DMS 273 treated with DMSO at 0.1 percent for 48 hours (cell line): ENCODE data around the gene ARL15.

Source experiments
- DNase-seq: peaks from one replicate; lab custom pipeline; 2025; lab: John Stamatoyannopoulos, UW

Gene ARL15

DNA sequence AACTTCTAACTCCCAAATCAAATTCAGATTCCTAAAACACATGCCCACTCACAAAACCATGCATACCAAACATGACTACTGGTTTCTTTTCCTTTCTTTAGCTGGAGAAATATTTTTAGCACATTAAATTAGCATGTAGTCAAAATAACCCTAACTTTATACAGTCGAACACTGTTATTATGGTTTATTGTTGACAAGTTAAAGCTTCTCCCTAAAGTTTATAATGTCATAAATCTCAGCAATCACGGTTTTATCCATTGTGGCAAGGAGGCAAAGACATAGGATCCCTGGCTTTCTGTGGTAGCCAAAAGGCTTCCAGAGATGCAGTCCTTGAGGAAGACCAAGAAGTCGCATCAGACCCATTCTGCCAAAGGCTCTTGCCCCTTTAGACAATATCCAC is 27.5 kb downstream of the ARL15 start:
- no peak for DNase-seq

DNA sequence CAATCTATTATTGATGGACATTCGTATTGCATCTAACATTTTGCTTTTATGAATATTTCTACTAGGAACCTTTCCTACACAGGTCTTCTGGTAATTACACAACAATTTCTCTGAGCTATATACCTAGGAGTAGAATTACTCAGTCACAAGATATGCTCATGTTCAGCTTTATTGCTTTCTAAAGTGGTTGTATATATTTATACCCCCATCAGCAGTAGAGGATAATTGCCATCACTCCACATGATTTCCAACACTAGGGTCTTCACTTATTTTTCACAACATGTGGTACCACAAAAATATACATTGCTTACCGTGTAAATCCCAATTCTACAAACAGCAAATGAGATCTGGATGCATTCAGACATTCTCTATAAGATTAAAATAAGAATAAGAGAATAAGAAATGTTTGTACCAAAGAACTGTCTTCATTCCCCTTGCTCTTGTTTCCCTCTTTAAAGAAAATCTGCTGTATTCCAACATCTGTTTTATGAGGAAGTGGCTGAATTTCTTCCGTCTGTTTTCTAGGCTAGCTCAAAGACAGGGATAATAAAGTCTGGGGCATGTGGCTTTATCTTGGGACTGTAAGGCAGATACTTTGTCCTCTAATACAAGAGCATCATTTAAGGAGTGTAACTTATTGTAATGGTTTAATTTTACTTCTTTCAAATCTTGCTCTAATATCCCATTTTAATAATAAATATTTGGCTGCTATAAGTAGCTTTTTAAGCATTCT is 28.2 kb downstream of the ARL15 start:
- DNase-seq, result no peak

DNA sequence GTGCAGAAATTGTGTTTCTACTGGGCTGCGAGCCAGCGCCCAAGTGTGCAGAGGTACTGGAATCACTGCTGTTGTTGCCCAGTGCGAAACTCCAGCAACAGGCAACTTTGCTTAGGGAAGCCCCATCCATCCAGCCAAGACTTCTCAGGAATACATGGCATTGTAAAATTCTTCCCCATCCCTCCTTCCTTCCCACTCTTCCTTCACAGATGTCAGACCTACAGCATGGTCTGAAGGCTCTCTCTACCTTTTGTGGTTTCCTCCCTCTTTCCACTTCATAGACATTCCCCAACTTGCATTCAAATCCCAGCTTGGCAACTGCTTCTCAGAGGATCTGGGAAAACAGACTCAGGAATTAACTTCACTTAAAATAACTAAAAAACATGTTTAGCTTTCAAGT is 30.4 kb downstream of the ARL15 start:
- DNase-seq, result no peak

DNA sequence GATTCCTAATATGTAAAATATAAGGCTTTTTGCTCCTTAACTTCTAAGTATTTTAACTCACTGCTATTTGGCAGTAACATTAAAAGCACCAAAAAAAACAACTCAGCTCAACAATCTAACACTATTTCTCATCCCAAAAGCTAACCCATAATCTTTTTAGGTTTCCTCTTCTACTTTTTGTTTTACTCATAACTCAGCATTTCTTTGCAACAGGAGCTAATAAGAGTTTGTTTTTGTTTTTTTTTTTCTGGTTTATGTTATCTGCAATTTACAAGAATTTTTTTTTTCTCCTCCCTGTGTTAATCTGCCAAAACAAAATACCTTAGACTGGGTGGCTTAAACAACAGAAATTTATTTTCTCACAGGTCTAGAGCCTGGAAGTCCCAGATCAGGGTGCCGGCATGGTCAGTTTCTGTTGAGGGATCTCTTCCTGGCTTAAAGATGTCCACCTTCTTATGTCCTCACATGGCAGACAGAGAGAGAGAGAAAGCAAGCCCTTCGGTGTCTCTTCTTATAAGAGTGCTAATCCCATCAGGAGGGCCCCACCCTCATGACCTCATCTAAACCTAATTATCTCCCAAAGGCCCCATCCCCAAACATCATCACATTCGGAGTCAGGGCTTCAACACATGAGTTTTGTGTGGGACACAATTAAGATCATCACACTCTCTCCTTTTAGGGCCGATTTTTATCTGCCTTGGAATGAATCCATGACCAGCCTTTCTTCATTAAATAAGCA is 31.2 kb downstream of the ARL15 start:
- DNase-seq, result no peak

DNA sequence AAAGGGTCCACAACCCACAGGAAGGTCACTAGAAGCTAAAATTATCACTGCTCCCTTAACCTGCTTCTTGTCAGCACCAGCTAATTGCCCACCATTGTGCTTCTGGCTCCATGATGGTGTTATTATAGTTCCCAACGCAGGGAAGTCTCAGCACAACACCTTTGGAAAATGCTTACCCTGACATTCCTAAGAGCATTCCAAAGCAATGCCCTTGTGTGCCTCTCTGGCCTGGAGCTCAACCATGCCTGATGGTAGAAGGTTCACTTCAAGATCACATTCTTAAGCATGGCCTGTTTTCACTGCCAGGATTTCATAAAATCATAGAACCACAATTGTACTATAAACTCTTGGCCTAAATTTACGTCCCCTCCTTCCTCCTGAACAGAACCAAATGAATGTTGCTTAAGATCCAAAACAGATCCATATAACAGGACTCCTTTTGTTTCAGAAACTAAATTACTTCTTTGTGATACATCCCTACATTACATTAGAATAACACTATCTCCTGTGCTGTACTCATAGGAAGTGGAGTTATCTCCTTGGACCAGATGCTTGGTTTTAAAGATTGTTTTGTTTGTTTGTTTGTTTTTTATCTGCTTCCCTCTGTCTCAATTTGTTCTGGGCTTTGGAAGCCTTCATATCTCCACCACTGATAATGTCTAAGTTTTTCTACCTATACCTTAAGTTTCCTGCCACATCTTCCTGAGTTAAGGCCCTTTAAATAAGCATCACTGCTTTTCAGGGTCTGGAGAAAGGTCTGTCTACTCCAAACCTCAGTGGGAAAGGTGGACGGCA is 32.1 kb downstream of the ARL15 start:
- no peak for DNase-seq

DNA sequence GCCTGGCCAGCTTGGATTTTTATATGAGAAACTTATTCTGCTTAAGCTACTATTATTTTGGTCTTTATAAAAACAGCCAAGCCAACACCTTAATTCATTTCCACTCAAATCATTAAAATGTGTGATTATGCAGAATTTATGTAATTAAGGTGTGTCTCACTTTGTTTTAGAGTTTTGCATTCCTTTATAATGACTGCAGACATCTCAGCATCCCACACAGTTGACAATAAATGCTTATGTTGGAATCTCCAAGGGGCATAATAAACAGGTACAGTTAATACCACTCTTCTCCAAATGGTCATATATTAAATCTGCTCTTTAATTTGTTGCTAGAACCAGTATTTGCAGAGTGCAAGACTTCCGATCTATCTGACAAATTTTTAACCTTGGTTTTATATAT is 34.3 kb downstream of the ARL15 start:
- DNase-seq, result no peak

DNA sequence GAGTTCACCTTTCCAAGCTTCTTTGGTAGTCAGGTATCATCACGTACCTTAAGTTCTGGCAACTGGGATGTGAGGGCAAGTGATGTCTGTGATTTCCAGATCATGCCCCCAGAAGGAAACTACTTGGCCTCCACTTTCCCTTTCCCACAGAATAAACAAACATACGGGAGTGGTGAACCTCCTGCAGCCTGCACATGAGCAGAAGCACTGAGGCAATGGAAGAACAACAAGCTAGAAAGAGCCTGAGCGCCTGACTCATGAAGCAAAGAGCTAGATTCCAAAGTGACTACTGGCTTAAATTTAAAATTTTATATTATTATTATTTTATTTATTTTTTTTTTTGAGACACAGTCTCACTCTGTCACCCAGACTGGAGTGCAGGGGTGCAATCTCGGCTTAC is 35.0 kb downstream of the ARL15 start:
- DNase-seq, result no peak

DNA sequence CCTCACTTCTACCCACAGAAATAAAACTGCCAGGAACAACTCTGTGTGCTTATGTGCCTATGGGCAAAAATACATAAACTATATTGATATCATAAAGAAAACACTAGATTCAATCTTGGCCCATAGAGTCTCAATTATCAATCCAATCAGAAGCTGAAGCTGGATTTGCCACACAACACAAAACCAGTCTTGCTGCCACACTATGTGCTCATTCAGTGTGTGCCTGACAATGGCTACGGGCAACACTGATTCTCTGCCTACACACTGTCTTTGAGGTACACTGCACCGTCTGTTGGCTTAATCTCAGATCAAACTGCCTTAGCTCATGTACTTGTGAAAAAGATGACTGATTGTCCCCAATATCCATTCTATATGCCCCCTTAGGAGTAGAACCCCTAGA is 35.4 kb downstream of the ARL15 start:
- DNase-seq, result no peak

DNA sequence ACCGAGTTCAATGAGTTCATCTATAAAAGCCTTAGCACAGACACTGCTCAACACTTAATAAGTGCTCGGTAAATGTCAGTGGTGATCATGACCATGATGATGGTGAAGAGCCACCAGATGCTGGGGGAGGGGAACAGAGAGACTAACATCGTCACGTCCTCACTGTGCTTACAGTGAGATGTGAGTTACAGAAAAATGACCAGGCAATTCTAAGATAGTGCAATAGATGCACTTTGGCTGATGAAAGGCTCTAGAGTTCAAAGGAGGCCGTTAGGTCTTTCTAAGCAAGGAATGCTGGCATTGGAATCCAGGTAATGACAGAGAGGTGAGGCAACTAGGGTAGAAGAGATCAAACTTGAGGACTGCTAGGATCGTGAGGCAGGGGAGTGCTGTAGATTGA is 36.7 kb downstream of the ARL15 start:
- no peak for DNase-seq

DNA sequence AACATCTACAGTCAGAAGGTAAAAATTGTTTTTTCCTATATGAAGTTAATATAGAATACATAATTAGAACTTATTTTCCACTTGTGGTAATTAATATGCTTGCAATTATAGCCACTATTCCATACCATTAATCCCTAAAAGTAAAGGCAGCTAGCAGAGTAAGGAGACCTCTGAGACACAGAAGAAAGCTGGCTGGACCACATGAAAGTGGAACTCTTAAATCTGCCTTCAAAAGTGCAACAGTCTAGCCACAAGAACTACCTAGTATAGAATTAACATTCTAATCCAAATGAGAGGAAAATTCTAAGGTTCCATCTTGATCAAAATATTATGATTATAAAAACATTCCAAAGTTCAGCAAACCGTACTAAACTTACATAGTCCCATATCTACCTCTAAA is 37.6 kb downstream of the ARL15 start:
- DNase-seq, result no peak

DNA sequence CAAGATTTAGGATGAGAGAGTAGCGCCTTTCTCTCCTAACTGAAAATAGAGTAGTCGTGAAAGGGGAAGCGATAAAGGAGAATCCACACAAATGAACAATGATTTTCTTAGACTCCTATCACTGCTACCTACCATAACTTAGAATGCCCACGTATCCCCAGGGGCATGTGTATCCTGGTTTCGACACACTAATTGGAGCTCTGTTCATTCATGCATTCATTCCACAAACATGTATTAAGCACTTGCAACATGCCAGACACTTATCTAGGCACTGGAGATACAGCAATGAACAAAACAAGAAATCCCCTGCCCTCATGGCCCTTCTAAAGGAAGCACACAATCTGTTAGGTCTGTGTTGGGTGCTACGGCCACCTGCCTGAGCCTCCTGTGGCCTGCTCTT is 40.0 kb downstream of the ARL15 start:
- no peak for DNase-seq

DNA sequence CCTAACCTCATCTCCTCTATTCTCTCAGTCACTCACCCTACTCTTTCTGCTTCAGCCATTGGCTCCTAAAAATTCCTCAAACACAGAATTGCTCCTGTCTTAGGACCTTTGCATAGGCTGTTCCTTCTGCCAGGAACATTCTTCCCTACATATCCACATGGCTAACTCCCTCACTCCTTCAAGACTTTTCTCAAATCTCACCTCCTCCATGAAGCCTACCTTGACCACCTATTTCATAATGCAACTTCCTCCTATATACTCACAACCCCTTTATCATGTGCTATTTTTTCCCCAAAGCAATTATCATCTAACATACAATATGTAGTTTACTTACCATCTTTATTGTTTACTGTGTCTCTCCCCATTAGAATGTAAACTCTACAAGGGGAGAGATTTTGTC is 45.8 kb downstream of the ARL15 start:
- no peak for DNase-seq

DNA sequence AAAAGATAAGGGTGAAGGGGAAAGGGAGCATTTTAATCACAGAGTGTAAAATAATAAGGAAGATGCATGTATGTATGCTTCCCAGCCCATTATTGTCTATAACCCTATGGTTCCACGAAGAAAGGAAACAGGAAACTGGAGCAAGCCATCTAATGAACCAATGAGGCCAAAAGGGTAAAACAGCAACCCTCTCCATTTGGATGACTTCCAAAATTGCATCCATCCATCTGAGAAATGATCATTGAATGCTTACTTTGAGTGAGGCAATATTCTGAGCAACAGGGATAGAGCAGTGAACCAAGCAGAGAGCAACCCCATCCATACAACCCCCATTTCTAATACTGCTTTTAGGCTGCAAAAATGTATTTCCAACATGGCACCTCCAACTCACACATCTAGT is 46.9 kb downstream of the ARL15 start:
- no peak for DNase-seq

DNA sequence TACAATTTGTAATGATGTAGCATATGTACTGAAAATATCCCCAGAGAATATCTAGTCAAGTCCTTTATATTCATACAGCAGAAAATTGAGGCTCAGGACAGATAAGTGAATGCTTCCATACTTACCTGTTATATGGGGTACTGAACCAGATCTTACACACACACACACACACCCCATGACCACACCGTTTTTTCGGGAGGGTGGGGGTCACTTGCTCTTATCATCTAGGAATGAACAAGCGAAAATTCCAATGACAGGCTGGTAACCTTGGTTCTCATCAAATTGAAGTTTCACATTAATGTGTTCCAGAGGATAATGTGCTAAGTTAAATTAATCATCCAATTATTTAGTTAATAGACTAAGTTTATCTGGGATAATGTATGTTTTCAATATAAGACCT is 48.8 kb downstream of the ARL15 start:
- DNase-seq, result no peak

DNA sequence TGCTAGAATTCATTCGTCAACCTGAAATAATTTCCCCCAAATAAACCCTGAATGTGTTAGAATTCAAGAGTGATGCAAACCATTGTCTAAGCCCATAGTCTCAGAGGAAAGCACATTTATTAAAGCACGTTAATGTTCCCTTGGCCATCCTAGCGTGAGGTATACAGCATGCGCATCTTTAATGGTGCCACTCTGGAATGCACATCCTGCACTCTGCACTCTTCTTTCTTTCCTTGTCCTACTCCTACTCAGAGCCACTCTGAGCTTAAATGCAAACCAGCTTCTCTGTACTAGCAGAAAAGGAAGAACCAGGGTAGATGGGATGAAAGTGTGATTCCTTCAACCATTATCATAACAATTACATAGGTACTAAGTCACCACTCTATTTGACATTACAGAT is 50.4 kb downstream of the ARL15 start:
- no peak for DNase-seq

DNA sequence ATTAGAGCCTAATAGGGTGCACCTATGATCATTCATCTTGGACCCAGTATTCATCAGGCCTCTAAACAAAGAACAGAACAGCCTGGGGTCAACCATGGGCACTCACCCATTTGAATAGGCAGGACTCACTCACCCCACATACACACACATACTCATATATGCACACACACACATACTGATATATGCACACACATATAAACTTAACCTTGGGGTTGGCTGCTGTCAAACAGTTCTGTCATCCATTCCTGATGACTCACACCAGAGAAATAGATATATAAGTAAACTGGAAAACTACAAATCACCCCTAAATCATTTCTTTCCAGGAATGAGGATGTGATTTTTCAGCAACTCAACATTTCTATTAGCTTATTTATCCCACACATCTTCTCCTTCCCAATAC is 51.3 kb downstream of the ARL15 start:
- DNase-seq, result no peak

DNA sequence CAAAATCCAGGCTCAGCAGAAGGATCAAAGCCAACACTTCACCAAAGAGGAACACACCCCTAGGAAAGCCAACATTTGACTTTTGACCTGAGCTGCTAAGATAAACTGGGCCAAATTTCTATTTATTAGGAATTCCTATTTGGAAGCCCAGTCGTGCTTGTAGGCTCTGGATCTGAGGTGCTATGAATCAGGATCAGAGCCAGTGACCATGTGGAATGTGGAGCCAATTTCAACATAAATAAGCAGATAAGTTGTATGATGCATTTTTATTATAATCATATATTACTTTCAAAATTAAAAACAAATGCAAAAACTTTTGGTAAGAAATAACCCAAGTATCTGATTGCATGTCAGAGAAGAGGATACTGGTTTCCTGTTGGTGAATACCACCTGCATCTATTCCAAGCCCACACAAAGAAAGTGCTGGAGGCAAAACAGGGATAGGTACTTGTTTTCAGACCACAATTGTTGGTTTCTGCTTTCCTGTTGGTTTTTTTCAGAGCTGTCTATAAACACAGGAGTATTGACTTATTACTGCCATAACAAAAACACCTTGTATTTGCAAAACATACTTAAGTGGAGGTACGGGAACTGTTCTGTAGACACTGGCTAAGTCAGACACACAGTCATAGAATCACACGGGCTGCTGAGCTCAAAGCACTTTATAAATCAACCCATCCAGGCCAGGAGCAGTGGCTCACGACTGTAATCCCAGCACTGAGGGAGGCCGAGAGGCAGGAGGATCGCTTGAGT is 52.8 kb downstream of the ARL15 start:
- no peak for DNase-seq

DNA sequence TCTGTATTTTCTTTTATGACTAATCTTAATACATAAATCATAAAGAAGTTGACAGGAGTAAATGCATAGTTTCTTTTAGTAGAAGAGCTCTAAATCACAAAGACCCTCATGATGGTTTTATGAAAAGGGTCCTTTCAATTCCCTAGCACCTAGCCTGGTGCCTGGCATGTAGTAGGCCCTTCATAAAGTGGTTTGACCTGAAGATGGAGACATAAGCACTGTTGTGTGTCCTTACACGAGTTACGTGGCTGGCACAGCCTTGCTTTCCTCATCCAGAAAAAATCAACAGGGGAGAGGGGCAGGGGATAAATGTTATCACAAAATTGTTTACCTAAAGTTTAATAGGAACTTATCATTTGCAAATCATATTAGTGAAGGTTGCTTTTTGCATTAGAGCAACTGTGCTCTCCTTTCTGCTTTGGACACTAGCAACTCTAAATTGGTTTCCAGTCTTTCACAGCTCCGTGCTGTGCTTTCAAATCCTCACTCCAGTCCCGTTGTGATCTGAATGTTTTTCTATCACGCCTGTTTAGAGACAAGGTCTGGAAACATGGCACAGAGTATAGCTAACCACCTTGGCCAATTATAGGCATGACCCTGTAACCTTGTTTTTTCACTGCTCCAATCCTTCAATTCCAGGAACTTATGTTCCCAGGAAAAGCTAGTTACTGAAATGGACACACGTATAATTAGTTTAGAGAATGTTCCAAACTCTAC is 55.7 kb downstream of the ARL15 start:
- DNase-seq, result no peak

DNA sequence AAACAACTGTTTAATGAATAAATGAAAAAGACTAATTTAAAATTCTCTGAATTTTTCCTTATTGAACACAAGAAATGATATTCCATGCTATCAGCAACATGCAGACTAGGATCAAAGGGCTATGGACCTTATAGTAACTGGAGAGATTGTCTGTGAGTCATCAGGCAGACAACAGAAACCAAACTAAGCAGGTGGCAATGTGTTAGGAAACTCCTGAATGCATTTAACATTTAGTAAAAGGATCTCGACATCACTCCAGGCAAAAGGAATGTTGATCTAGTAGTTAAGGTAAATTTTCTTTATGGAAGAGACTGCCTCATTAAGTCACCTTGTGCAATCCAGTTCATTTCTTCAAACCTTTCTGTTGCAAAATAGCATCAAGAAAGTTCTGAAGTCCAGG is 58.4 kb downstream of the ARL15 start:
- no peak for DNase-seq

DNA sequence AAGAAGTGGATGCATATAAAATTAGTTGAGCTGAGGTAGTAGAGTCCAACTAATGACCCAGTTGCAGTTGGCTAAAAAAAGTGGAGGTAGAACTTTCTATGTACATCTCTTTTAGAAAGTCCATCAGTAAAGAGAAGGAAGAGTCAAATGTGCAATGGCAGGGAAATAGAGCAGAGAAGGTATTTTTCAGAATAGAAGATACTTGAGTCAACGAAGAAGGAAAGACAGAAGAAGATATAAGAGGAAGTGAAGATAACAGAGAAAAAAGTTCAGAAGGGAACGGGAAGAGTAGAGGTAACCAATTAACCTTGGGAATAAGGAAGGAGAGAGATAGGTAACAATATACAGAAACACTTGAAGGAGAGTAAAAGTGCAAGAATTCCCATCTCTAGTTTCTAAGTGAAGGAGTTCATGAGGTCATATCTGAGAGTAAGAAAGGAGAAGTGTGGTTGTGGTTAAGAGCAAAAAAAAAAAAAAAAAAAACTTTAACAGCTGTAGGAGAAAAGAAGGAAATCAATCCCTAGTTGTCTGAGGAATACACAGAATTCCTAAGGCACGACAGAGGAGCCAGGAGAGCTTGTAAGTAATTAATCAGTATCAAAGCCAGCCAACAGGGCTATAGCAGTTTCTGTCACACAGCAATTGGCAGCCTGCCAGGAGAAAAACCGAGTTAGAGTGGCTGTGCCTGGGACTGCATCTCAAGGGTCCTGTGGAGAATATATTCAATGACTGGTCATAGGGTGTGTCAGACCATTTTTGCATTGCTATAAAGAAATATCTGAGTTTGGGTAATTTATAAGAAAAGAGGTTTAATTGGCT is 61.0 kb downstream of the ARL15 start:
- no peak for DNase-seq

DNA sequence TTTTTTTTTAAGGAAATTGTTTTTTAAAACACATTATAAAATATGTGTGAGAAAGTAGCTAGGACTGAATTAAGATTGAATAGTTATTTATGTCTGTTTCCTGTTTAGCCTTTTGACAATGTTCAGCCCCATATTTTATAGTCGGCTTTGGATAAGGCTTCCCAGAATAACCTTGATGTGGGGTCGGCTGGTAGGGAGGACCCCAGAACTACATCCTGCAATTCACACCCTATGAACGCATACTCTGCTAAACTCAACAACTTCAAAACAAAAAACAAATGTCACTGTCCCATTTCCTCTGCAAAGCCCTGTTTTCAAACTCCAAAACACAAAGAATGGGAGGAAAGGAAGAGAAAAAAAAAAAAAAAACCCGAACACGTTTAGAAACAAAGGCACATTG is 63.1 kb downstream of the ARL15 start:
- DNase-seq, result no peak
